Activated gamma-delta T cell treated with Interleukin-2 at 50 U/mL for 16 hours (primary cell): ENCODE results near the gene NDUFAB1.
A peak's percentile ranks its signal among the peaks of the same experiment; 100 is the strongest.
"Not testable (repeated sequence)": the region's sequence is repeated elsewhere in the genome, so short reads cannot be mapped to it uniquely, and the experiment has no call there.

Experiments
- DNase-seq: peaks from one replicate; pipeline ENCODE4 v3.0.0-alpha.2; 2020

NDUFAB1 gene

GRCh38 chr16:23595951-23596720, at the start of gene NDUFAB1:
Gene NDUFAB1 (minus strand): TSS chr16:23596316. CDS start chr16:23596290, 26 bp downstream.
- peak; percentile 90 for DNase-seq

- no peak for DNase-seq
Measured at GRCh38 chr16:23642246-23642774, 46.2 kb upstream of the NDUFAB1 start.

- DNase-seq: peak; percentile 79
Measured at GRCh38 chr16:23640931-23641765, 45.0 kb upstream of the NDUFAB1 start, which contains the start of the genes DCTN5 and PALB2. Gene DCTN5 (plus strand): TSS chr16:23641466. CDS start chr16:23641543, 77 bp downstream. Gene PALB2 (minus strand): TSS chr16:23641310. CDS start chr16:23641157, 153 bp downstream.

GRCh38 chr16:23640615-23640930, 44.5 kb upstream of the NDUFAB1 start:
- no peak for DNase-seq

GRCh38 chr16:23635958-23636357, 39.8 kb upstream of the NDUFAB1 start:
- DNase-seq: no peak

- no peak for DNase-seq
Measured at GRCh38 chr16:23634461-23635036, 38.4 kb upstream of the NDUFAB1 start.

GRCh38 chr16:23631874-23632273, 35.8 kb upstream of the NDUFAB1 start:
- not testable (repeated sequence) for DNase-seq

GRCh38 chr16:23629516-23629915, 33.4 kb upstream of the NDUFAB1 start:
- DNase-seq: no peak

- DNase-seq: no peak
Measured at GRCh38 chr16:23624092-23624491, 28.0 kb upstream of the NDUFAB1 start.

- no peak for DNase-seq
Measured at GRCh38 chr16:23615805-23616204, 19.7 kb upstream of the NDUFAB1 start.

- DNase-seq: no peak
Measured at GRCh38 chr16:23611936-23612335, 15.8 kb upstream of the NDUFAB1 start.

- DNase-seq: not testable (repeated sequence)
Measured at GRCh38 chr16:23610905-23611304, 14.8 kb upstream of the NDUFAB1 start.

GRCh38 chr16:23609929-23610328, 13.8 kb upstream of the NDUFAB1 start:
- no peak for DNase-seq

GRCh38 chr16:23608194-23608593, 12.1 kb upstream of the NDUFAB1 start:
- no peak for DNase-seq

- no peak for DNase-seq
Measured at GRCh38 chr16:23607726-23608125, 11.6 kb upstream of the NDUFAB1 start.

- DNase-seq: no peak
Measured at GRCh38 chr16:23597003-23597756, 1.1 kb upstream of the NDUFAB1 start.

- no peak for DNase-seq
Measured at GRCh38 chr16:23595246-23595950, 718 bp downstream of the NDUFAB1 start.

GRCh38 chr16:23594186-23594585, 1.9 kb downstream of the NDUFAB1 start:
- DNase-seq: no peak

- no peak for DNase-seq
Measured at GRCh38 chr16:23590181-23590580, 5.9 kb downstream of the NDUFAB1 start.

- no peak for DNase-seq
Measured at GRCh38 chr16:23587726-23588125, 8.4 kb downstream of the NDUFAB1 start.

- DNase-seq: no peak
Measured at GRCh38 chr16:23584186-23585076, 11.7 kb downstream of the NDUFAB1 start.
